A549 (cell line): ENCODE measurements around the gene CFAP298. TPM values are rescaled to one million over a fixed set of nuclear protein-coding genes. Genes with fewer than 3 reads are reported as not detected.
A peak's percentile ranks its signal among the peaks of the same experiment; 100 is the strongest.

ENCODE experiments used
- ATAC-seq, 2 experiments: fragments of 200-7000 bp in 1 of 2; fragments of >200 bp in 1 of 2; cut with Nextera tagmentation in 1 of 2; cut with Tn5 transposase in 1 of 2; 3 replicates each; pipeline versions ENCODE4 v1.8.0 to v1.9.1; 2018 to 2020; ENCODE audit warnings: mild to moderate bottlenecking in 1 of 2, moderate library complexity in 1 of 2
- CTCF ChIA-PET: fragments of 300-600 bp; sonication (Branson Sonifier 250); formaldehyde crosslinking; extraction: SDS; loops from one replicate; lab custom pipeline; 2021; ENCODE audit warnings: antibody characterized with exemption, inconsistent platforms; lab: Yijun Ruan, JAX
- POLR2A ChIA-PET: fragments of 350-600 bp; formaldehyde crosslinking; extraction: SDS; loops from one replicate; lab custom pipeline; 2021; ENCODE audit warnings: antibody characterized with exemption, inconsistent platforms; lab: Yijun Ruan, JAX
- DNase-seq, 2 experiments: peaks; one replicate each; pipeline versions ENCODE4 v3.0.0 to v3.0.0-alpha.2; 2011 to 2016; ENCODE audit warnings: low read depth in 1 of 2, low spot score in 1 of 2
- FAIRE-seq: peaks from 2 replicates; lab custom pipeline; 2011; peaks lifted over from hg19 to GRCh38; lab: Jason Lieb, UNC
- H3K27ac ChIP-seq, 2 experiments: fragments of >200 bp; sonication (Bioruptor Twin); formaldehyde crosslinking; 3 replicates each; pipeline ENCODE4 v1.5.1; 2016 to 2017
- H3K4me1 ChIP-seq: fragments of >200 bp; sonication (Bioruptor Twin); formaldehyde crosslinking; 3 replicates; pipeline ENCODE4 v1.6.1; 2016
- H3K4me2 ChIP-seq: fragments of >200 bp; sonication (Bioruptor Twin); formaldehyde crosslinking; 3 replicates; pipeline ENCODE4 v1.6.1; 2016
- H3K4me3 ChIP-seq: fragments of >200 bp; sonication (Bioruptor Twin); formaldehyde crosslinking; 3 replicates; pipeline ENCODE4 v1.5.1; 2016
- H3K9me3 ChIP-seq: fragments of >200 bp; sonication (Bioruptor Twin); formaldehyde crosslinking; 3 replicates; pipeline ENCODE4 v1.6.1; 2016
- BCL3 ChIP-seq: fragments of >200 bp; sonication (Bioruptor Twin); formaldehyde crosslinking; IDR thresholded peaks from 3 replicates; pipeline ENCODE4 v1.6.1; 2016
- CBX2 ChIP-seq: fragments of 200-600 bp; sonication (generic); IDR thresholded peaks from 2 replicates; pipeline ENCODE4 v1.6.1; 2016; ENCODE audit warnings: low read depth, mild to moderate bottlenecking, borderline replicate concordance
- CBX8 ChIP-seq: fragments of 200-600 bp; sonication (generic); IDR thresholded peaks from 2 replicates; pipeline ENCODE4 v1.6.1; 2016
- CHD4 ChIP-seq: fragments of 200-600 bp; sonication (generic); IDR thresholded peaks from 2 replicates; pipeline ENCODE4 v1.6.1; 2016; ENCODE audit warnings: antibody characterized with exemption, mild to moderate bottlenecking, borderline replicate concordance
- CTCF ChIP-seq: fragments of >200 bp; sonication (Bioruptor Twin); formaldehyde crosslinking; IDR thresholded peaks from 3 replicates; pipeline ENCODE4 v1.5.1; 2016
- E2F6 ChIP-seq: IDR thresholded peaks from 2 replicates; pipeline ENCODE4 v1.6.1; 2012; ENCODE audit warnings: low read depth, borderline replicate concordance
- EP300 ChIP-seq, 2 experiments: fragments of >200 bp; sonication (Bioruptor Twin); formaldehyde crosslinking; IDR thresholded peaks; 2 replicates in 1 of 2; 3 replicates in 1 of 2; pipeline ENCODE4 v1.6.1; 2016 to 2017
- FOXS1 ChIP-seq: fragments of 250-450 bp; sonication (Bioruptor Pico); IDR thresholded peaks from 2 replicates; pipeline ENCODE4 v1.5.0; 2020; ENCODE audit warnings: mild to moderate bottlenecking, moderate library complexity
- GATA3 ChIP-seq: IDR thresholded peaks from 2 replicates; pipeline ENCODE4 v1.6.1; 2012; ENCODE audit warnings: borderline replicate concordance
- HOXB13 ChIP-seq: fragments of 250-450 bp; sonication (Bioruptor Pico); IDR thresholded peaks from 2 replicates; pipeline ENCODE4 v1.5.0; 2020; ENCODE audit warnings: low read depth, mild to moderate bottlenecking, moderate library complexity
- JUN ChIP-seq, 2 experiments: fragments of >200 bp; sonication (Bioruptor Twin); formaldehyde crosslinking; IDR thresholded peaks; 2 replicates in 1 of 2; 3 replicates in 1 of 2; pipeline ENCODE4 v1.6.1; 2016 to 2017
- JUNB ChIP-seq: fragments of >200 bp; sonication (Bioruptor Twin); formaldehyde crosslinking; IDR thresholded peaks from 2 replicates; pipeline ENCODE4 v1.6.1; 2016
- KDM1A ChIP-seq: fragments of 200-600 bp; sonication (generic); IDR thresholded peaks from 2 replicates; pipeline ENCODE4 v1.6.1; 2016; ENCODE audit warnings: low read depth, mild to moderate bottlenecking
- MAX ChIP-seq: IDR thresholded peaks from 2 replicates; pipeline ENCODE4 v1.6.1; 2012
- NPAS2 ChIP-seq: fragments of 250-450 bp; sonication (Bioruptor Pico); IDR thresholded peaks from 2 replicates; pipeline ENCODE4 v1.8.0; 2022; ENCODE audit warnings: mild to moderate bottlenecking, moderate library complexity, borderline replicate concordance
- NR3C1 ChIP-seq: fragments of >200 bp; sonication (Bioruptor Twin); formaldehyde crosslinking; IDR thresholded peaks from 3 replicates; pipeline ENCODE4 v1.6.1; 2017
- PBX3 ChIP-seq: IDR thresholded peaks from 2 replicates; pipeline ENCODE4 v1.6.1; 2012
- POLR2A ChIP-seq: IDR thresholded peaks from 2 replicates; pipeline ENCODE4 v1.6.1; 2012; ENCODE audit warnings: mild to moderate bottlenecking, low read length
- RAD21 ChIP-seq, 2 experiments: fragments of >200 bp in 1 of 2; sonication (Bioruptor Twin) in 1 of 2; formaldehyde crosslinking in 1 of 2; IDR thresholded peaks in 1 of 2; conservative IDR thresholded peaks in 1 of 2; 2 replicates in 1 of 2; 3 replicates in 1 of 2; pipeline ENCODE4 v1.6.1; 2012 to 2018; ENCODE audit warnings: inconsistent platforms in 1 of 2
- SMC3 ChIP-seq: fragments of >200 bp; sonication (Bioruptor Twin); formaldehyde crosslinking; IDR thresholded peaks from 3 replicates; pipeline ENCODE4 v1.6.1; 2018; ENCODE audit warnings: inconsistent platforms
- SREBF2 ChIP-seq: fragments of 450-650 bp; IDR thresholded peaks from 2 replicates; pipeline ENCODE4 v1.6.1; 2014; ENCODE audit warnings: mild to moderate bottlenecking, moderate library complexity
- TP53 ChIP-seq: fragments of 250-450 bp; sonication (Bioruptor Pico); IDR thresholded peaks from 2 replicates; pipeline ENCODE4 v1.5.0; 2021; ENCODE audit warnings: mild to moderate bottlenecking, moderate library complexity
- USF2 ChIP-seq: fragments of 450-650 bp; IDR thresholded peaks from 2 replicates; pipeline ENCODE4 v1.6.1; 2014; ENCODE audit warnings: antibody characterized with exemption
- ZFP36 ChIP-seq: fragments of 450-650 bp; IDR thresholded peaks from 2 replicates; pipeline ENCODE4 v1.6.1; 2014; ENCODE audit warnings: borderline replicate concordance; ENCODE audit not compliant: partially characterized antibody
- WGBS: methylation state at CpG from one replicate; pipeline ENCODE4 v1.1.6; 2017; ENCODE audit errors: missing lambda C conversion rate; 5-methylcytosine and 5-hydroxymethylcytosine counted together
- polyA plus RNA-seq, 4 experiments: library from polyadenylated mRNA; depleted of rRNA in 3 of 4; stranded (reverse); fragments of >200 nt; fragmentation: RNase III in 1 of 4; extraction: RNeasy Plus Mini Kit Qiagen cat#74134 plus additional on column Dnase treatment in 1 of 4; gene quantifications; 2 replicates in 3 of 4; 3 replicates in 1 of 4; pipeline ENCODE4 v1.2.3, GENCODE V29; 2011 to 2017

The CFAP298 gene
- polyA plus RNA-seq, 2 of the 4 experiments (the other 2 are of a cell fraction), result 35.6 to 42.3 TPM

GRCh38 chr21:32569261-32570230 is 42.6 kb downstream of the CFAP298 start:
- H3K4me3 ChIP-seq, result peak overlapping the region; percentile 66
- DNase-seq (peak; percentile 66 to 80), FAIRE-seq (no peak), ATAC-seq (peak; percentile 97 to 98)
- 12% methylated on average over 29 of the region's 61 CpGs for WGBS
- 0 out of 3 replicates have a peak, but pooled peaks cover 8% of the 10 kb centered on the region for H3K4me1 ChIP-seq
- CTCF ChIA-PET, result interaction anchor here (0.5 to 5.1 kb wide), 35 partner anchors 10 to 837 kb away, joined by 3 to 18 read pairs (median 3); partner anchors contain the start of genes EVA1C, TCP10L and URB1
- peaks cover 12% of the 10 kb centered on the region; the same call in 2 of the 3 replicates for H3K9me3 ChIP-seq
- POLR2A ChIA-PET, result interaction anchor here (0.5 to 0.7 kb wide), 2 partner anchors 32 to 440 kb away, joined by 3 read pairs; no protein-coding TSS in a partner anchor
- TF ChIP-seq MAX (peak; percentile 73), GATA3 (no peak), NR3C1 (no peak), USF2 (no peak), JUNB (no peak), JUN (IDR thresholded peaks at IDR 0.05) (no peak; a peak in 1 of 5 replicates), NPAS2 (CRISPR knock-in tag) (no peak), KDM1A (no peak), FOXS1 (CRISPR knock-in tag) (no peak), EP300 (IDR thresholded peaks at IDR 0.05) (no peak), BCL3 (no peak), E2F6 (peak; percentile 78), POLR2A (peak; percentile 36; the same call in 1 of the 2 replicates), CHD4 (no peak), CBX8 (no peak), SREBF2 (no peak), CTCF (peak; percentile 76), PBX3 (no peak), HOXB13 (CRISPR knock-in tag) (no peak), TP53 (no peak), RAD21 (conservative IDR thresholded peaks at IDR 0.05 in 1 of 2, IDR thresholded peaks at IDR 0.05 in 1 of 2) (peak; percentile 49 to 57), SMC3 (peak; percentile 60), ZFP36 (no peak), CBX2 (no peak)
- H3K27ac ChIP-seq, result peak overlapping the region; percentile 94 to 95
- peak overlapping the region; percentile 73 for H3K4me2 ChIP-seq
